ENCODE measurements around the gene ANO6. TPM values are rescaled to one million over a fixed set of nuclear protein-coding genes. Genes with fewer than 3 reads are reported as not detected.

Gene ANO6
- total and polyA plus RNA-seq, 2 of the 4 experiments (the other 2 are of a cell fraction) = 21.6 to 41.0 TPM

GRCh38 chr12:45184147-45184963 lies 31.5 kb upstream of the ANO6 start:
- no peak overlapping the region for H2BK15ac ChIP-seq (ENCODE audit: low read depth, low read length)
- no peak overlapping the region for H3K23ac ChIP-seq (ENCODE audit: low read depth, low read length)
- ATAC-seq (ENCODE audit: low read depth) = no peak
- intact Hi-C loops (cut with micrococcal nuclease) (no loop called here), dilution Hi-C loops (cut with HindIII; ENCODE audit: low sequenced_read_pairs, unreplicated experiment) (no loop called here), in situ Hi-C loops (cut with MboI; ENCODE audit: low sequenced_read_pairs) (loop anchor here (10.0 kb wide), 1 partner anchor 200 kb away; no protein-coding TSS in a partner anchor)
- H3K36me3 ChIP-seq (ENCODE audit: control insufficient read depth, insufficient read depth, low read length) = no peaks in the 10 kb centered on the region
- H3K18ac ChIP-seq (ENCODE audit: low read depth, low read length) = no peak overlapping the region
- 0 out of 2 replicates have a peak overlapping the region, but pooled peaks have one; percentile 9 for H4K91ac ChIP-seq (ENCODE audit: insufficient read depth, low read depth, low read length)
- H3K9me1 ChIP-seq (ENCODE audit: insufficient read depth, low read length) = no peaks in the 10 kb centered on the region
- no peak overlapping the region for H2AK9ac ChIP-seq (replicated peaks; ENCODE audit: low read depth, low read length, poor library complexity)
- CTCF ChIA-PET = interaction anchor here (1.7 kb wide), 1 partner anchor 204 kb away, joined by 5 read pairs; no protein-coding TSS in a partner anchor
- H3K9ac ChIP-seq (ENCODE audit: low read depth, low read length) = no peak overlapping the region
- H2AK5ac ChIP-seq (ENCODE audit: low read depth, low read length) = no peak overlapping the region
- H3K14ac ChIP-seq (replicated peaks; ENCODE audit: low read depth, low read length) = no peak overlapping the region
- no peak overlapping the region for H4K5ac ChIP-seq (ENCODE audit: low read depth, low read length)
- H2BK5ac ChIP-seq (ENCODE audit: low read depth, low read length, poor library complexity, severe bottlenecking) = no peak overlapping the region
- BruUV-seq (replicated peaks) = no TSS peak
- POLR2A ChIA-PET (ENCODE audit: unreplicated experiment) = no interaction called here
- H3K56ac ChIP-seq (ENCODE audit: extremely low read depth, insufficient read depth, low read length) = no peak overlapping the region
- no peak overlapping the region for H2AFZ ChIP-seq (replicated peaks; ENCODE audit: low read length, poor library complexity)
- H3K4me3 ChIP-seq (ENCODE audit: insufficient read depth, low read depth, low read length) = no peak overlapping the region
- no peak for DNase-seq
- H3K4ac ChIP-seq (ENCODE audit: low read depth, low read length) = no peak overlapping the region
- H4K8ac ChIP-seq (ENCODE audit: low read depth in 2 of 2, low read length in 2 of 2) = 0 out of 4 replicates have a peak overlapping the region, but pooled peaks of 1 of the 2 experiments have one; percentile 64
- no peaks in the 10 kb centered on the region for H3K27me3 ChIP-seq (ENCODE audit: control insufficient read depth, insufficient read depth, low read length)
- no peak overlapping the region for H3K4me2 ChIP-seq (ENCODE audit: low read depth, low read length)
- no peaks in the 10 kb centered on the region for H3K79me1 ChIP-seq (ENCODE audit: low read depth in 1 of 2, low read length in 2 of 2)
- H2BK120ac ChIP-seq (ENCODE audit: low read depth, low read length) = no peak overlapping the region
- H3K9me3 ChIP-seq (ENCODE audit: control insufficient read depth, insufficient read depth, low read length) = peaks cover under 1% of the 10 kb centered on the region; the same call in 1 of the 2 replicates
- H3K4me1 ChIP-seq (ENCODE audit: control insufficient read depth, insufficient read depth, low read length) = no peaks in the 10 kb centered on the region
- 78% methylated on average over 4 of the region's 6 CpGs; no CpG with 5 or more reads in 1 of the 2 experiments for WGBS, 2 experiments (ENCODE audit: extremely low coverage in 2 of 2, insufficient read length in 1 of 2)
- no peak overlapping the region for H2BK20ac ChIP-seq (ENCODE audit: low read depth, low read length)
- H4K20me1 ChIP-seq (ENCODE audit: insufficient read depth, low read length) = no peaks in the 10 kb centered on the region
- H3K27ac ChIP-seq (ENCODE audit: insufficient read depth, low read length) = no peak overlapping the region
- TF ChIP-seq MXI1 (IDR thresholded peaks at IDR 0.05; ENCODE audit: borderline replicate concordance, low read depth, low read length) = no peak
- no peak for TF ChIP-seq BHLHE40 (IDR thresholded peaks at IDR 0.05; ENCODE audit: low read depth, low read length)
- TF ChIP-seq RCOR1 (IDR thresholded peaks at IDR 0.05; ENCODE audit: insufficient replicate concordance, low read length) = no peak
- no peak for TF ChIP-seq RAD21 (IDR thresholded peaks at IDR 0.05; ENCODE audit: low read length)

All from IMR-90 (cell line).